SK-N-MC (cell line): ENCODE data around the gene INSRR.

Source experiments
- DNase-seq: peaks from one replicate; pipeline ENCODE4 v3.0.0-alpha.2; 2011; ENCODE audit warnings: low read depth, low spot score
- H3K27ac ChIP-seq: fragments of 200-600 bp; sonication (generic); 2 replicates; pipeline ENCODE4 v1.5.1; 2016; ENCODE audit warnings: mixed run types
- H3K36me3 ChIP-seq: fragments of 200-600 bp; sonication (generic); 2 replicates; pipeline ENCODE4 v1.6.1; 2017; ENCODE audit warnings: antibody characterized with exemption, low read length, mixed read lengths; ENCODE audit not compliant: insufficient read depth
- H3K4me3 ChIP-seq: fragments of 200-600 bp; sonication (generic); 2 replicates; pipeline ENCODE4 v1.5.1; 2016
- H3K9ac ChIP-seq: fragments of 200-600 bp; sonication (generic); 2 replicates; pipeline ENCODE4 v1.8.0; 2017; ENCODE audit warnings: mixed run types, mixed read lengths; ENCODE audit not compliant: insufficient read length
- H3K9me3 ChIP-seq: fragments of 200-600 bp; sonication (generic); 2 replicates; pipeline ENCODE4 v1.6.1; 2017; ENCODE audit warnings: low read depth, mild to moderate bottlenecking, antibody characterized with exemption, low read length, moderate library complexity, mixed read lengths
- EZH2 ChIP-seq: fragments of 200-600 bp; sonication (generic); IDR thresholded peaks from one replicate; pipeline ENCODE4 v1.6.1; 2017; ENCODE audit warnings: antibody characterized with exemption
- FOXP2 ChIP-seq: optimal IDR thresholded peaks from 2 replicates; pipeline ENCODE3; 2011; ENCODE audit warnings: mild to moderate bottlenecking, moderate library complexity; ENCODE audit not compliant: insufficient read depth; ENCODE audit errors: extremely low read length, control extremely low read depth
- POLR2AphosphoS5 ChIP-seq: IDR thresholded peaks from 2 replicates; pipeline ENCODE4 v1.6.1; 2012; ENCODE audit warnings: mild to moderate bottlenecking, low read depth, low read length, borderline replicate concordance

INSRR gene

DNA sequence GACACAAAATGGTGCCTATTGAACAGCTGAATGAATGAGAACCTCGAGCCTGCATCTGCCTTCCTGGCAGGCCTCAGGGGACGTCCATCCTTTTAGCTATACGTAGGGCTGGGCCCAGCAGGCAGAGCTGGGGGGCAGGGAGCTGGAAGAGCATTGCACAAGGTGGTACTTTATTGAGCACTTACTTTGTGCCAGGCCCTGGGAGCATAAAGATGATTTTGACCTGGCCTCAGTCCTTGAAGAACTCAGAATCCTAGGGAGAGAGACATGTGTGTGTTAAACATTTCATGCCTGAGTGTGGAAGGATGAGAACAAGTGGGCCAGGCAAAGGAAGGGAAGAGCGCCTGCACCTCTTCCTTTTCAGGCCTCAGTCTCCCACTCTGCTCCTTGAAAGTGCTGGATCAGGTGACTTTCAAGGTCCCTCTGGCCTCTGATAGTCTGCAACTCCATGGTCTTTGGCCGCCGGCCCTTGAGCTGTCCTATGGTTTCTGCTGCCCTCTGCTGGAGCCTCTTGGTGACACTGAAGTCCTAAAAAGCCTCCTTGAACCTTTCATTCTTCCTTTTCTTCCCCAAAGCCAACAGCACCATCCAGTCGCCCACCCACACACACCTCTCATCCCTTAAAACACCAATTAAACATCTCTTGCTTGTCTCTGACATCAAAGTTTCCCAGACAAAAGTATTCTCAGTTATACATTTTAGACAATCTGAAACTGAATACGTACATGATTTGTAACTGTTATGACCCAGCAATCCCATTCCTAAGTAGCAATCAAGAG is 31.1 kb upstream of the INSRR start:
- Histone ChIP-seq H3K9me3 (no peaks in the 10 kb centered on the region), H3K4me3 (no peak overlapping the region), H3K27ac (no peak overlapping the region), H3K36me3 (no peaks in the 10 kb centered on the region), H3K9ac (no peak overlapping the region)
- DNase-seq, result no peak
- TF ChIP-seq POLR2AphosphoS5 (no peak), FOXP2 (no peak), EZH2 (no peak)

DNA sequence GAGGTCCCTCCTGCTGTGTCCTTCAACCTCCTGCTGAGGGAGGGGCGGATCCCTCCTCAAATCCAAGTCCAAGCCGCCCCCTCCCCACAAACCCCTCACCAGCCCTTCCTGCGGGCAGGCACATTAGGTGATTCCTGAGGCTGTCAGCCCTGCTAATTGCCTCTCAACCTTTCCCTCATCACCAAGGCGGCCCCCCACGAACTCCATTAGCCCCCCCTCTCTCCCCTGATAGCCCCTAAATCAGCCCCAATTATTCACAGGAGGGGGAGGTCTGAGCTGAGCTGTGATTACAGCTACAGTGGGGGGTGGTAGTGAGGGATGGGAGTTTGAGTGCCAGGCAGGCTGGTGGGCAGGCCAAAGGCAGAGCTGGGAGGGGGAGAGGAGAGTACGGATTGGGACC is 28.8 kb upstream of the INSRR start:
- Histone ChIP-seq H3K9ac (no peak overlapping the region), H3K27ac (no peak overlapping the region), H3K4me3 (peak overlapping the region; percentile 42; the same call in 1 of the 2 replicates), H3K36me3 (no peaks in the 10 kb centered on the region), H3K9me3 (no peaks in the 10 kb centered on the region)
- DNase-seq, result no peak
- TF ChIP-seq POLR2AphosphoS5 (no peak), EZH2 (no peak), FOXP2 (no peak)

DNA sequence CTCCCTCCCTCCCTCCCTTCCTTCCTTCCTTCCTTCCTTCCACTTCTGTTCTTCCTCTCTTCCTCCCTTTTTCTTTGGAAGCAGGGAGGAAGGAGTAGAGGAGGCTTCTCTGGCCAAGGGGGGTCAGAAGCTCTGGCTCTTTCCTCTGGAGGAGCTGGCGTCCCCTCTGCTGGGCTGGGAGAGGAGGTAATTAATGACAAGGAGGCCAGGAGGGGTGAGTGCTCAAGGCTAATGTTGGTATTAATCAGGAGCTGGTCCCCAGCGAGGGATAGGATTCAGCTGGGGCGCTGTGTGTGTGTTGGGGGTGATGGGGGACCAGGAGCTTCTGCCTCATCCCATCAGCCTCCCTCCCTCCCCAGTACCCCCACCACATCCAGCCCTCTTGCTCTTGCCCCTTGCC is 28.4 kb upstream of the INSRR start:
- no peak overlapping the region for H3K9ac ChIP-seq
- peak overlapping the region; percentile 42; the same call in 1 of the 2 replicates for H3K4me3 ChIP-seq
- no peak overlapping the region for H3K27ac ChIP-seq
- TF ChIP-seq POLR2AphosphoS5, result no peak
- TF ChIP-seq FOXP2, result no peak
- DNase-seq, result no peak
- no peaks in the 10 kb centered on the region for H3K9me3 ChIP-seq
- H3K36me3 ChIP-seq, result no peaks in the 10 kb centered on the region

DNA sequence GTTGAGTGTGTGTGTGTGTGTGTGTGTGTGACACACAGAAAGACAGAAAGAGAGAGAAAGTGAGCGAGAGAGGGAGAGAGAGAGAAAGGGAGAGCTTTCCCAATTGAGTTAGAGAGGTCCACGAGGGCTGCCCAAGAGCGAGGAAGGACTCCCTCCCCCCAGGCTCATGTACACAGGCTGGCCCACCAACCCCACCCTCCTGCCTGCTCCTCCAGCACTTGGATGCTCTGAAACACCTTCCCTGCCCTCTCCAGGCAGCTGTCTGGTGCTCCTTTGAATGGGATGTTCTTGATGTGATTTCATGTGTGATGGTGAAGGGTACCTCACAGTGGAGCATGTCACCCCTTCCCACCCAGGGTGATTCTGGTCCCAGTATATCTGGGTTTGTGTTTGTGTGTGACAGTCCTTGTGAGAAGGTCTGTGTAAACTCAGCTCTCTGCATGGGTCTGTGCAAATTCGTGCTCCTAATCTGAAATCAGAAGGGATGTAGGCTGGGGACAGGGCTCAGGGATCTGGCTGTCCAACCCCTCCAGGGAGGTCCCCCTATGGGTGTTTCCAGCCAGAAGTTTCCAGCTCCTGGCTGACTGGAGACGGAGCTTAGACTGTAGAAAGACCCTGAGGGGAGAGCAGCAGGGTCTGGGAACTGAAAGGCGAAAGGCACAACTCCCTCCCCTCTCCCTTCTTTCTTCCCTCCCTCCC is 27.8 kb upstream of the INSRR start:
- no peak overlapping the region for H3K27ac ChIP-seq

DNA sequence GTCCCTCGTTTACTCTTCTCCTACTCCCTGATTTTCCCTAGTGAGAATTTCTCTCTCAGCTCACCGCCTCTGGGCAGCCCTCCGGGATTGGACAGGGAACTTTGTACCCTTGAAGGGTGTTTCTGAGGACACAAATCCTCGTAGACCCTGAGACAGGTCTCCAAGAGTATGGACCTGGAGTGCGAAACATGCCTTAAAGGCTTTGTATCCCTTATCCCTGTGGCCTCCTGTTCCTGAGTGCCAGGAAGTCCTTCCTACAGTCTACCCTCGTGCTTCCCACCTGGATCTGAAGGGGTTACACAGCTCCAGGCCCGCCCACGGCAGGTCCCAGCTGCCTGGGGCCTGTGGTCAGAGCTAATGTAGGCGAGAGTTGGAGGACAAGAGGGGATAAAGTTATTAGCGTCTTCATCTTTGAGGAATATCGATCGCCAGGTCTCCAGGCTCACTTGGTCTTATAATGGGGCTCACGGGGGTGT is 27.0 kb upstream of the INSRR start:
- DNase-seq, result no peak
- Histone ChIP-seq H3K9me3 (no peaks in the 10 kb centered on the region), H3K9ac (no peak overlapping the region), H3K4me3 (no peak overlapping the region), H3K27ac (no peak overlapping the region), H3K36me3 (no peaks in the 10 kb centered on the region)
- TF ChIP-seq FOXP2, result no peak
- no peak for TF ChIP-seq POLR2AphosphoS5
- no peak for TF ChIP-seq EZH2

More for the DNA sequence above, 27.8 kb upstream of the INSRR start:
- no peak overlapping the region; the same call in 1 of the 2 replicates for H3K4me3 ChIP-seq
- H3K36me3 ChIP-seq, result no peaks in the 10 kb centered on the region
- TF ChIP-seq FOXP2, result no peak
- TF ChIP-seq POLR2AphosphoS5, result no peak
- TF ChIP-seq EZH2, result no peak
- H3K9me3 ChIP-seq, result no peaks in the 10 kb centered on the region
- no peak for DNase-seq
- H3K9ac ChIP-seq, result no peak overlapping the region

DNA sequence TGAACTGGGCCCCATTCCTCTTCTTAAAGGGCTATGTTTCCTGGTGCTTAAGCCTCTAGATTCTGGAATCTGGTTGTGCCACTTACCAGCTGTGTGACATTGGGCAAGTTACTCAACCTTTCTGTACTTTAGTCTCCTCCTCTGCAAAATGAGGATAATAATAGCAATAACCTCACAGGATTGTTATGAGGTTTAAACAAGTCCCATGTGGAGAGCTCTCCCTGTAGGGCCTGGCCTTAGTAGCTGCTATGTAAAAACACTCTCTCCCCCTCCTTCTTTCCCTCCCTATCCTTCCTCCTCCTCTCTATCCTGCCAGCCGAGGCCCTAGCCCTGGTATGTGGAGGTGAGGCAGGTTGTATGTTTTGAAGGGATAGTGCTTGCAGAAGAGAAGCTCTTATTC is 26.4 kb upstream of the INSRR start:
- no peak for TF ChIP-seq EZH2
- DNase-seq, result no peak
- Histone ChIP-seq H3K4me3 (no peak overlapping the region), H3K36me3 (no peaks in the 10 kb centered on the region), H3K27ac (no peak overlapping the region), H3K9ac (no peak overlapping the region), H3K9me3 (no peaks in the 10 kb centered on the region)

DNA sequence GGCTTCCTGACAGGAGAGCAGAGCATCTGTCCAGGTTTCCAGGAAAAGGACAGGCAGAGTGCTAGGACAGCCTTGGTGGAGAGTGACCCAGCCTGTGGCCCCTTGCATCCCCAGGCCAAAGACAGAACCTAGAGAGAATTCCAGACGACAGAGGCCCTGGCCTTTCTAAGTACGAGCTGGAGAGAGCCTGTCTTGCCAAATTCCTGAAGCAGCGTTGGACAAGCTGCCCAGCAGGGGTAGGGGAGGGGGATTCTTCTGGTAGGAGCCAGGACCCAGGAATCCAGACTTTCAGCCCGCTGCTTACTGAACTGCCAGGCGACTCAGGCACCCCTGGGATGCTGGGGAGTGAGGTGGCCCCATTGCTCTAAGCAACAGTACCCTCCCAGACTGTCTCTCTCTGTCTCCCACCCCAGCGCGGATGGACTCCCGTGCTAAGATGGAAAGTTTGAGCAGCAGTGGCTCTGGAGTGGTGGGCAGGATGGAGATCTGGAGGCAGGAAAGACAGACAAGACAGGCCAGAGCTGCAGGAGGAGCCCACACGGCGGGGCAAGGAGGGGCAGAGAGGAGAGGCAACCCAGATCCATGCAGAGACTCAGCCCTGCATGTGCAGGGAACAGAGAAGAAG is 25.8 kb upstream of the INSRR start:
- DNase-seq, result no peak
- no peaks in the 10 kb centered on the region for H3K9me3 ChIP-seq
- H3K4me3 ChIP-seq, result no peak overlapping the region
- no peak overlapping the region for H3K9ac ChIP-seq
- TF ChIP-seq EZH2 (no peak), POLR2AphosphoS5 (no peak), FOXP2 (no peak)
- no peak overlapping the region for H3K27ac ChIP-seq
- H3K36me3 ChIP-seq, result no peaks in the 10 kb centered on the region

DNA sequence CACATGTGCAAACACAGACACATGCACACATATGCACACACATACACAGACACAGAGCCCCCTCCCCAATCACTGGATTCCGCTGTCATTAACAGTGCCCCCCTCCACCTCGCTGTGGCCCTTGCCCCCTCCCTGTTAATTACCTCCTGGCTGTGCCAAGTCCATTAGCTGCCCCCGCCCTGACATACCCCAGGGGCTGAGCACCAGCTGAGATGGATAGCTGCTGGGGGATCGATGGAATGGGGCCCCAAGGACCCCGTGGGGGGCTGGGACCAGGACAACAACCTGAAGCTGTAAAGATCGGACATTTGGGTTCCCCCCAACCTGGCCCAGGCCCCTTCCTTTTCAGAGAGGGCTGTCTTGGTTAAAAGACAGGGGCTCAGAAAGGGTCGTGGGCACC is 25.0 kb upstream of the INSRR start:
- Histone ChIP-seq H3K36me3 (no peaks in the 10 kb centered on the region), H3K27ac (no peak overlapping the region), H3K9me3 (no peaks in the 10 kb centered on the region), H3K4me3 (no peak overlapping the region), H3K9ac (no peak overlapping the region)
- no peak for DNase-seq
- TF ChIP-seq EZH2 (no peak), FOXP2 (no peak), POLR2AphosphoS5 (no peak)

DNA sequence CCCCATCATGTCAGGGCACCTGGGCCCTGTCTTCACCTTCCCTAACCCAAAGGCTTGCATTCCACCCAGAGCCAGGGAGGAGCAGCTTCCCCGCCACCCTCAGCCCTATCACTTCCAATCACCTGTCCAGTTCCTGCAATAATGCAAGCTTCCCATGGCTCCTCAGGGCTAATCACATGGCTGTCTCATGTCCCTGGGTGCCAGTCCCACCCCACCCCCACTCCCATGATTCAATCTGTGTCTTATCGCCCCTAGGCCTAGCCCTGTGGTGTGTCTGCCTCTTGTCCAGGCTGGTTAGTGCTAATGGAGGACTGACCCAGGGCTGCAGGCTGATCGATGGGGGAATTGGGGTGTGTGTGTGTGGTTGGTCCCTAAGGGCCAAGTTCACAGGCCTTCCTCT is 23.6 kb upstream of the INSRR start:
- no peak for TF ChIP-seq POLR2AphosphoS5
- TF ChIP-seq EZH2, result no peak
- TF ChIP-seq FOXP2, result no peak
- H3K27ac ChIP-seq, result no peak overlapping the region
- no peak for DNase-seq
- no peak overlapping the region for H3K9ac ChIP-seq
- H3K36me3 ChIP-seq, result no peaks in the 10 kb centered on the region
- no peak overlapping the region for H3K4me3 ChIP-seq
- H3K9me3 ChIP-seq, result no peaks in the 10 kb centered on the region
